Astrocyte of the cerebellum (primary cell): Measurements from ENCODE around the gene CLEC11A.
"Not testable (repeated sequence)": the region's sequence is repeated elsewhere in the genome, so short reads cannot be mapped to it uniquely, and the experiment has no call there.

ENCODE experiments used
- DNase-seq: peaks from one replicate; pipeline ENCODE4 v3.0.0-alpha.2; 2011; ENCODE audit warnings: low read depth
- H3K4me3 ChIP-seq: 2 replicates; pipeline ENCODE4 v1.5.1; 2011; ENCODE audit warnings: mild to moderate bottlenecking, low read depth, low read length, moderate library complexity
- CTCF ChIP-seq: IDR thresholded peaks from 2 replicates; pipeline ENCODE4 v1.5.1; 2012; ENCODE audit warnings: low read length, low read depth, moderate library complexity, mild to moderate bottlenecking; ENCODE audit errors: missing control alignments
- in situ Hi-C: cut with HindIII; loops from 2 replicates; pipeline ENCODE4 v1.10.0; 2017; ENCODE audit warnings: low sequenced_read_pairs

Gene CLEC11A

GRCh38 chr19:50759886-50760285 lies 36.7 kb downstream of the CLEC11A start:
- H3K4me3 ChIP-seq = no peak overlapping the region
- no peak for DNase-seq
- in situ Hi-C loops = no loop called here
- TF ChIP-seq CTCF = no peak

- in situ Hi-C loops = not testable (repeated sequence)
Observed at GRCh38 chr19:50761501-50761900, 38.3 kb downstream of the CLEC11A start.

GRCh38 chr19:50763521-50763920 lies 40.4 kb downstream of the CLEC11A start:
- DNase-seq, H3K4me3 ChIP-seq, in situ Hi-C loops: not testable (repeated sequence)

More at GRCh38 chr19:50761501-50761900, 38.3 kb downstream of the CLEC11A start:
- H3K4me3 ChIP-seq, DNase-seq: not testable (repeated sequence)

- no peak for DNase-seq
- no peak for TF ChIP-seq CTCF
- H3K4me3 ChIP-seq = no peak overlapping the region
- in situ Hi-C loops = no loop called here
Observed at GRCh38 chr19:50764409-50764808, 41.2 kb downstream of the CLEC11A start.

GRCh38 chr19:50766746-50767145 lies 43.6 kb downstream of the CLEC11A start:
- DNase-seq, H3K4me3 ChIP-seq, in situ Hi-C loops: not testable (repeated sequence)

GRCh38 chr19:50767263-50767662 lies 44.1 kb downstream of the CLEC11A start:
- in situ Hi-C loops, H3K4me3 ChIP-seq, DNase-seq: not testable (repeated sequence)

- no peak overlapping the region for H3K4me3 ChIP-seq
- in situ Hi-C loops = no loop called here
- no peak for TF ChIP-seq CTCF
- DNase-seq = no peak
Observed at GRCh38 chr19:50768277-50768676, 45.1 kb downstream of the CLEC11A start.

GRCh38 chr19:50770164-50770563 lies 47.0 kb downstream of the CLEC11A start, which contains the start of gene GPR32:
GPR32 (plus strand) TSS chr19:50770464; CDS start chr19:50770601, 137 bp downstream.
- H3K4me3 ChIP-seq, DNase-seq, in situ Hi-C loops: not testable (repeated sequence)

GRCh38 chr19:50770888-50771287 lies 47.7 kb downstream of the CLEC11A start:
- TF ChIP-seq CTCF = no peak
- in situ Hi-C loops = no loop called here
- no peak overlapping the region for H3K4me3 ChIP-seq
- no peak for DNase-seq
